Measurements from ENCODE around the gene HECTD2. TPM values are rescaled to one million over a fixed set of nuclear protein-coding genes. Genes with fewer than 3 reads are reported as not detected.

The HECTD2 gene
- total and polyA plus RNA-seq, 7 donors, result 2.4 to 29.3 (median 25.5) TPM

DNA sequence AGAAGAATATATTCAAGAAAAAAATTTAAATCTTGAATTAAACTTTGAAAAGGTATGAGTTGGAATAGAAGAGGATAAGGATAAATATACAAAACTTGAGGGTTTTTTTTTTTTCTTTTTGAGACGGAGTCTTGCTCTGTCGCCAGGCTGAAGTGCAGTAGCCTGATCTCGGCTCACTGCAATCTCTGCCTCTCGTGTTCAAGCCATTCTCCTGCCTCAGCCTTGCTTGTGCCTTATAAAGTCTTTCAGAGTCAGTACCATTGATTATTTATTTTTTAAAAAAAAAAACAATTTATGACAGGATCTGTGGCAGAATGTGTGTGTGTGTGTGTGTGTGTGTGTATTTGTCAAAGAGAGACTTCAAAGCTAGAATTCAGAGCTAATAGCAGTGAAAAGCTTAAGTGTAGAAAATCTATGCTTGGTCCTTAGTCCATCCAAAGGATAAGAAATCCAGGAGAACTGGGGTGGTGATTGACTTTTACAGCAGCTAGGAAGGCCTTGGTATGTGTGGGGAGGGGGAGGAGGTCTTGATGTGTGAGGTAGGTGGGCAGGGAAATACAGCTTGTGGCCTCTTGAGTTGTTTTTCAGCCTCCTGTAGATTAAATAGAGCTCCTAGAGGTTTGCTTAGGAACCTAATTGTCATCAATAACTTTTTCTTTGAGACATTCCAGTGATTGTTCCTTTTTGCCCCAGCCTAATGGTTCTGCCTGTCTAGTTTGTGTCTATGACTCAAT, 2.4 kb downstream of the HECTD2 start:
- H3K27me3 ChIP-seq, result no peaks in the 10 kb centered on the region
- no peak overlapping the region for H3K4me3 ChIP-seq
- no peak for DNase-seq
- intact Hi-C loops (cut with DNase I), result loop anchor here (5.0 kb wide), 3 partner anchors 80 to 385 kb away; partner anchors contain the start of gene TNKS2
- WGBS, 2 donors, result 89 to 94% methylated on average over 4 of the region's 4 CpGs
- no peaks in the 10 kb centered on the region for H3K9me3 ChIP-seq
- H3K36me3 ChIP-seq, result no peaks in the 10 kb centered on the region
- H3K4me1 ChIP-seq, result peaks cover 0 to 46% (median 29%) of the 10 kb centered on the region in 4 donors
- TF ChIP-seq EP300 (IDR thresholded peaks at IDR 0.05), result no peak
- TF ChIP-seq, protein P1, sequence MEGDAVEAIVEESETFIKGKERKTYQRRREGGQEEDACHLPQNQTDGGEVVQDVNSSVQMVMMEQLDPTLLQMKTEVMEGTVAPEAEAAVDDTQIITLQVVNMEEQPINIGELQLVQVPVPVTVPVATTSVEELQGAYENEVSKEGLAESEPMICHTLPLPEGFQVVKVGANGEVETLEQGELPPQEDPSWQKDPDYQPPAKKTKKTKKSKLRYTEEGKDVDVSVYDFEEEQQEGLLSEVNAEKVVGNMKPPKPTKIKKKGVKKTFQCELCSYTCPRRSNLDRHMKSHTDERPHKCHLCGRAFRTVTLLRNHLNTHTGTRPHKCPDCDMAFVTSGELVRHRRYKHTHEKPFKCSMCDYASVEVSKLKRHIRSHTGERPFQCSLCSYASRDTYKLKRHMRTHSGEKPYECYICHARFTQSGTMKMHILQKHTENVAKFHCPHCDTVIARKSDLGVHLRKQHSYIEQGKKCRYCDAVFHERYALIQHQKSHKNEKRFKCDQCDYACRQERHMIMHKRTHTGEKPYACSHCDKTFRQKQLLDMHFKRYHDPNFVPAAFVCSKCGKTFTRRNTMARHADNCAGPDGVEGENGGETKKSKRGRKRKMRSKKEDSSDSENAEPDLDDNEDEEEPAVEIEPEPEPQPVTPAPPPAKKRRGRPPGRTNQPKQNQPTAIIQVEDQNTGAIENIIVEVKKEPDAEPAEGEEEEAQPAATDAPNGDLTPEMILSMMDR (IDR thresholded peaks at IDR 0.05), result no peak
- no peak for TF ChIP-seq POLR2A (IDR thresholded peaks at IDR 0.05)
- no peak for TF ChIP-seq POLR2AphosphoS5 (IDR thresholded peaks at IDR 0.05)
- H3K27ac ChIP-seq, result no peak overlapping the region

DNA sequence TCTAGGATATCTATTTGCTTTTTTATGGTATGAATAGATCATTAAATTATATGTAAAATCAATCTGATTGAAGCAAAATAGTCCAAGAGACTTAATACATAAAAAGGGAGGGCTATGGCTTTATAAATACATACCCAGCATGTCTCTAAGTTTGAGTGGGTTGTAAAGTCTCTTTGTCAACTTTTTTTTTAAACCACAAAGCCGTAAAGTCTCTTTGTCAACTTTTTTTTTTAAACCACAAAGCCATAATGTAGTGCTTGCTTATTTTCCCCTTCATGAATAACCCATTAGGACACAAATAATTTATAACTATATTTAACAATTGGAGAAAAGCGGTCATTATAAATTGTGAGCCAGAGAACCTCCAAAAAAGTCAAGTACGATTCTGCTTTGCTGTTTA, 5.7 kb downstream of the HECTD2 start:
- H3K4me1 ChIP-seq, result peaks cover 0 to 45% (median 28%) of the 10 kb centered on the region in 4 donors
- H3K4me3 ChIP-seq, result no peak overlapping the region
- no peaks in the 10 kb centered on the region for H3K9me3 ChIP-seq
- WGBS, 2 donors, result 44 to 50% methylated on average over 3 of the region's 3 CpGs
- no peaks in the 10 kb centered on the region for H3K36me3 ChIP-seq
- TF ChIP-seq POLR2A (IDR thresholded peaks at IDR 0.05), result no peak
- TF ChIP-seq POLR2AphosphoS5 (IDR thresholded peaks at IDR 0.05), result no peak
- TF ChIP-seq, protein P1 (IDR thresholded peaks at IDR 0.05), result no peak
- TF ChIP-seq EP300 (IDR thresholded peaks at IDR 0.05), result no peak
- H3K27me3 ChIP-seq, result no peaks in the 10 kb centered on the region
- DNase-seq, result no peak
- intact Hi-C loops (cut with DNase I), result no loop called here
- H3K27ac ChIP-seq, result no peak overlapping the region

DNA sequence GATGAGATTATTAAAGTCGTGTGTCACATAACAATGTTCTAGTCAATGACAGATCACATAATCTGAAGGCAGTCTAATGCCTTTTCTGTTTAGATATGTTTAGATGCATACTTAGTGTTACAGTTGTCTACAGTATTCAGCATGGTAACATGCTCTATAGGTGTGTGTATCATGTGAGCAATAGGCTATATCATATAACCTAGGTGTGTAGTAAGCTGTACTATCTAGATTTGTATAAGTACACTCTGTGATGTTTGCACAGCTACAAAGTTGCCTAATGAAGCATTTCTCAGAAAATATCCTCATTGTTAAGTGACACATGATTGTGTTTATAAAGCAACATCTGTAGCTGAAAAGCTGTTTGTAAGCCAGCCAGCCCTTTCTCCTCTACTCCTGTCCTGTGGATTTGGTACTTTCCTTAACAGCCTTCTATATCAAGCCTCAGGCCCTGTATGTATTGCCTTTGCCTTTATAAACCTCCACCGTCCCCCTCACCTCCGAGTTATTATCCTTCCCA, 6.3 kb downstream of the HECTD2 start:
- no peaks in the 10 kb centered on the region for H3K27me3 ChIP-seq
- WGBS, 2 donors, result 23 to 56% methylated on average over 3 of the region's 3 CpGs
- no peaks in the 10 kb centered on the region for H3K9me3 ChIP-seq
- no peak for DNase-seq
- H3K4me1 ChIP-seq, result peaks cover 0 to 40% (median 26%) of the 10 kb centered on the region in 4 donors
- no peak for TF ChIP-seq POLR2AphosphoS5 (IDR thresholded peaks at IDR 0.05)
- TF ChIP-seq POLR2A (IDR thresholded peaks at IDR 0.05), result no peak
- no peak for TF ChIP-seq EP300 (IDR thresholded peaks at IDR 0.05)
- TF ChIP-seq, protein P1 (IDR thresholded peaks at IDR 0.05), result no peak
- H3K36me3 ChIP-seq, result no peaks in the 10 kb centered on the region
- no peak overlapping the region for H3K27ac ChIP-seq
- no peak overlapping the region for H3K4me3 ChIP-seq
- intact Hi-C loops (cut with DNase I), result no loop called here

DNA sequence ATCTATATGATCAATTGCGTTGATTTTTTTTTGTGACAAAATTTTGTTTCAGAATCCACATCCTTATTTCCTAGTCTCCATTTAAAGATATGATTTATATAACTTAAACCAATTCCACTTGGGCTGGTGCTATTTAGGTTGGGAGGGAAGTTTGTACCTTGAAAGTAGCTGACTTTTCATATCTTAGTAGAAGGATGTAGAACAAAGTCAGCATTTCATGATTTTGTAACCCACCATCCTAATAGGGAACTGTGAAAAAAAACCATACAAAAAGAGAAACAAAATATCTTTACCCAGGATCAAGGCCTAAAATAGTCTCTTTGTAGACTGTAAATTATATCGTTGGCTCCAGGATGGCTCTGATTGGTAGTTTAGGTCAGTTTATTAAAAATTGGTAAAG, 8.3 kb downstream of the HECTD2 start:
- Histone ChIP-seq H3K4me1 (peaks cover 0 to 23% (median 18%) of the 10 kb centered on the region in 4 donors), H3K27me3 (no peaks in the 10 kb centered on the region), H3K9me3 (no peaks in the 10 kb centered on the region), H3K4me3 (no peak overlapping the region), H3K27ac (no peak overlapping the region), H3K36me3 (no peaks in the 10 kb centered on the region)
- TF ChIP-seq EP300 (IDR thresholded peaks at IDR 0.05) (no peak), POLR2A (IDR thresholded peaks at IDR 0.05) (no peak), POLR2AphosphoS5 (IDR thresholded peaks at IDR 0.05) (no peak)
- TF ChIP-seq, protein P1 (IDR thresholded peaks at IDR 0.05), result no peak
- 86 to 96% methylated on average over 2 of the region's 2 CpGs for WGBS, 2 donors
- intact Hi-C loops (cut with DNase I), result no loop called here
- DNase-seq, result no peak

Measured in sigmoid colon (tissue), 7 donors.